HepG2 (cell line): ENCODE measurements around the gene GAPDH. TPM values are rescaled to one million over a fixed set of nuclear protein-coding genes. Genes with fewer than 3 reads are reported as not detected.

ENCODE experiments used
- ATRX ChIP-seq: sonication (generic); formaldehyde crosslinking; IDR thresholded peaks from 2 replicates; pipeline ENCODE4 v1.4.0; 2020; ENCODE audit warnings: missing genetic modification reagents, borderline replicate concordance
- CCDC6 ChIP-seq: sonication (generic); formaldehyde crosslinking; IDR thresholded peaks from 2 replicates; pipeline ENCODE4 v1.8.1; 2022; ENCODE audit warnings: mild to moderate bottlenecking, missing genetic modification reagents, moderate library complexity
- DNMT1 ChIP-seq: sonication (generic); formaldehyde crosslinking; IDR thresholded peaks from 2 replicates; pipeline ENCODE4 v1.5.1; 2020; ENCODE audit warnings: mild to moderate bottlenecking, missing genetic modification reagents
- FOXA3 ChIP-seq: IDR thresholded peaks from 2 replicates; pipeline ENCODE4 v1.6.1; 2016; ENCODE audit warnings: missing genetic modification reagents, missing compliant biosample characterization
- FOXJ3 ChIP-seq: sonication (generic); formaldehyde crosslinking; IDR thresholded peaks from 2 replicates; pipeline ENCODE4 v1.4.0; 2020; ENCODE audit warnings: missing genetic modification reagents, mild to moderate bottlenecking, borderline replicate concordance
- FOXM1 ChIP-seq: sonication (generic); formaldehyde crosslinking; IDR thresholded peaks from 2 replicates; pipeline ENCODE4 v1.5.0; 2020; ENCODE audit warnings: missing genetic modification reagents
- HMG20A ChIP-seq: IDR thresholded peaks from 2 replicates; pipeline ENCODE4 v1.6.1; 2016; ENCODE audit warnings: borderline replicate concordance
- JUN ChIP-seq: sonication (generic); formaldehyde crosslinking; IDR thresholded peaks from 2 replicates; pipeline ENCODE4 v1.4.0; 2020; ENCODE audit warnings: mild to moderate bottlenecking, missing genetic modification reagents
- JUND ChIP-seq: sonication (generic); formaldehyde crosslinking; IDR thresholded peaks from 2 replicates; pipeline ENCODE4 v1.8.0; 2022; ENCODE audit warnings: mild to moderate bottlenecking, missing genetic modification reagents
- MXI1 ChIP-seq: IDR thresholded peaks from 3 replicates; pipeline ENCODE4 v1.6.1; 2012; ENCODE audit warnings: low read depth, low read length, inconsistent platforms, borderline replicate concordance
- NCOA1 ChIP-seq: sonication (generic); formaldehyde crosslinking; IDR thresholded peaks from 2 replicates; pipeline ENCODE4 v1.9.0; 2021; ENCODE audit warnings: missing genetic modification reagents
- PHF5A ChIP-seq: IDR thresholded peaks from one replicate; pipeline ENCODE4 v1.6.1; 2018; ENCODE audit warnings: low read depth, missing genetic modification reagents; ENCODE audit not compliant: unreplicated experiment
- RFX3 ChIP-seq: IDR thresholded peaks from 2 replicates; pipeline ENCODE4 v1.6.1; 2016; ENCODE audit warnings: missing biosample characterization, missing genetic modification reagents
- SNRNP70 ChIP-seq: fragments of 200-400 bp; formaldehyde crosslinking; IDR thresholded peaks from 2 replicates; pipeline ENCODE4 v1.6.1; 2017; ENCODE audit warnings: mild to moderate bottlenecking, low read depth, low read length, moderate library complexity
- U2AF1 ChIP-seq: fragments of 200-400 bp; formaldehyde crosslinking; optimal IDR thresholded peaks from 2 replicates; pipeline ENCODE3; 2017; ENCODE audit warnings: mild to moderate bottlenecking, low read depth, low read length
- ZIK1 ChIP-seq: sonication (generic); formaldehyde crosslinking; IDR thresholded peaks from 2 replicates; pipeline ENCODE4 v1.5.0; 2020; ENCODE audit warnings: mild to moderate bottlenecking, low read depth, missing genetic modification reagents, borderline replicate concordance
- ZNF263 ChIP-seq: sonication (generic); formaldehyde crosslinking; IDR thresholded peaks from 2 replicates; pipeline ENCODE4 v1.4.0; 2020; ENCODE audit warnings: missing genetic modification reagents
- ZNF282 ChIP-seq: fragments of 450-650 bp; IDR thresholded peaks from 2 replicates; pipeline ENCODE4 v1.6.1; 2018; ENCODE audit not compliant: partially characterized antibody
- ZNF468 ChIP-seq: sonication (generic); formaldehyde crosslinking; IDR thresholded peaks from 2 replicates; pipeline ENCODE4 v1.8.0; 2022; ENCODE audit warnings: mild to moderate bottlenecking, moderate library complexity, missing genetic modification reagents
- ZNF619 ChIP-seq: sonication (generic); formaldehyde crosslinking; IDR thresholded peaks from 2 replicates; pipeline ENCODE4 v1.4.0; 2020; ENCODE audit warnings: mild to moderate bottlenecking, missing genetic modification reagents
- ZNF776 ChIP-seq: sonication (generic); formaldehyde crosslinking; IDR thresholded peaks from 2 replicates; pipeline ENCODE4 v1.4.0; 2020; ENCODE audit warnings: mild to moderate bottlenecking, missing genetic modification reagents
- polyA plus RNA-seq, 8 experiments: library from polyadenylated mRNA; depleted of rRNA in 3 of 8; stranded (reverse) in 7 of 8; unstranded in 1 of 8; fragments of >200 nt; fragmentation: Illumina TruSeq in 4 of 8; extraction: Trizol in 4 of 8; gene quantifications; 2 replicates each; pipeline versions ENCODE4 v1.2.1 to v1.2.3, GENCODE V29; 2011 to 2016; ENCODE audit warnings: low read depth in 4 of 8, missing spikeins in 1 of 8, mixed read lengths in 1 of 8; ENCODE audit not compliant: insufficient read depth in 1 of 8
- total RNA-seq, 5 experiments: library from RNA; depleted of rRNA; stranded (reverse); fragments of >200 nt; fragmentation: Illumina TruSeq; extraction: Trizol; gene quantifications; 2 replicates each; pipeline ENCODE4 v1.2.3, GENCODE V29; 2016; ENCODE audit warnings: low read depth in 1 of 5
- TF ChIP-seq, protein P1 (sequence below): sonication (generic); formaldehyde crosslinking; IDR thresholded peaks from 2 replicates; pipeline ENCODE4 v1.4.0; 2020; ENCODE audit warnings: mild to moderate bottlenecking, missing genetic modification reagents
- TF ChIP-seq, protein P2 (sequence below): sonication (generic); formaldehyde crosslinking; IDR thresholded peaks from 2 replicates; pipeline ENCODE4 v1.5.0; 2020; ENCODE audit warnings: mild to moderate bottlenecking, missing genetic modification reagents, borderline replicate concordance
- TF ChIP-seq, protein P3 (sequence below): sonication (generic); formaldehyde crosslinking; IDR thresholded peaks from 2 replicates; pipeline ENCODE4 v1.4.0; 2020; ENCODE audit warnings: mild to moderate bottlenecking, missing genetic modification reagents
- TF ChIP-seq, protein P4 (sequence below): sonication (generic); formaldehyde crosslinking; IDR thresholded peaks from 2 replicates; pipeline ENCODE4 v1.5.1; 2020; ENCODE audit warnings: missing genetic modification reagents, mild to moderate bottlenecking, borderline replicate concordance

The GAPDH gene
- total and polyA plus RNA-seq, 2 of the 13 experiments (the other 11 are each of a cell fraction or from before 2014, with no cell fraction given): 3,038 to 12,722 TPM

DNA sequence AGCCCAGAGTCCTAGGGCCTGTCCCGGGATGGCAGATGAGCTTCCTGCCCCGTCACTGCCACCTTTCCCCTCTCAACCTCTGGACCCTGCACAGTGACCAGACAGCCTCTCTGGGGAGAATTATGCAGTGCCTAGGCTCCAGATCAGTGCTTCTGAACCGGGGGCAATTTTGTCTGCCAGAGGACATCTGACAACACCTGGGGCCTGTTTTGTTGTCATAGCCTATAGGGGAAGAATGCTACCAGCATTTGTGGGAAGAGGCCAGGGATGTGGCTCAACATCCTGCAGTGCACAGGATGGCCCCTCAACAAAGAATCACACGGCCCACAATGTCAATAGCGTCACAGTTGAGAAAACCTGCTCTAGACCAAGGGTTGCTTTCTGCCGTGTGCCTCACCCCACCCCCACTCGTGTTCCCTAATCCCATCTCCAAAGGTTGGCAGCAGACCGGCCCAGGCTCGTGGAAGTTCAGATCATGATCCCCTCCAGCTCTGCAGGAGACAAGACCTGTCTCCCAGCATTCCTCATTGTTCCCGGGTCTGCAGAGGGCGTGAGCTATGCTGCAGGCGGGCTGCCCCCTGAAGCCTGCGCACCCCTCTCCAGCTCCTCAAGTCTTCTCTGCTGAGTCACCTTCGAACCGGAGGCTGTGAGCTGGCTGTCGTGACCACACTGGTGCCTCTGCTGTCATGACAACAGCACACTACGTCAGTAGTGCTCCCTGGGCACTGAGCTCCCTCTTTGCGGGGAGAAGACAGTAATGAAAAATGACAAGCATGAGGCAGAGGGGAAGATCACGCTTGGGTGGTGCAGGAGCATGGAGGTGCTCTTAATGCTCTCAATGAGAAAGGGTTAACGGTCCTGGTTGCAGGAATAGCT, 2.0 kb upstream of the GAPDH start (continued):
- TF ChIP-seq, protein P1, sequence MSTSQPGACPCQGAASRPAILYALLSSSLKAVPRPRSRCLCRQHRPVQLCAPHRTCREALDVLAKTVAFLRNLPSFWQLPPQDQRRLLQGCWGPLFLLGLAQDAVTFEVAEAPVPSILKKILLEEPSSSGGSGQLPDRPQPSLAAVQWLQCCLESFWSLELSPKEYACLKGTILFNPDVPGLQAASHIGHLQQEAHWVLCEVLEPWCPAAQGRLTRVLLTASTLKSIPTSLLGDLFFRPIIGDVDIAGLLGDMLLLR (CRISPR knock-in tag): 0 out of 2 replicates have a peak, but pooled peaks have one; percentile 55
- TF ChIP-seq FOXM1 (CRISPR knock-in tag) (no peak), JUN (CRISPR knock-in tag) (no peak), U2AF1 (no peak), HMG20A (CRISPR knock-in tag) (no peak), ATRX (CRISPR knock-in tag) (no peak), FOXA3 (peak; percentile 76), RFX3 (CRISPR knock-in tag) (peak; percentile 73), MXI1 (peak; percentile 9; the same call in 1 of the 3 replicates), ZNF263 (CRISPR knock-in tag) (peak; percentile 84), PHF5A (CRISPR knock-in tag) (peak; percentile 39), ZNF282 (no peak), DNMT1 (no peak), ZIK1 (CRISPR knock-in tag) (0 out of 2 replicates have a peak, but pooled peaks have one; percentile 40), FOXJ3 (CRISPR knock-in tag) (no peak), NCOA1 (CRISPR knock-in tag) (no peak), JUND (CRISPR knock-in tag) (0 out of 2 replicates have a peak, but pooled peaks have one; percentile 17), ZNF776 (CRISPR knock-in tag) (peak; percentile 80; the same call in 1 of the 2 replicates), ZNF468 (CRISPR knock-in tag) (0 out of 2 replicates have a peak, but pooled peaks have one; percentile 47), ZNF619 (CRISPR knock-in tag) (no peak), SNRNP70 (no peak), CCDC6 (peak; percentile 86)
- TF ChIP-seq, protein P2, sequence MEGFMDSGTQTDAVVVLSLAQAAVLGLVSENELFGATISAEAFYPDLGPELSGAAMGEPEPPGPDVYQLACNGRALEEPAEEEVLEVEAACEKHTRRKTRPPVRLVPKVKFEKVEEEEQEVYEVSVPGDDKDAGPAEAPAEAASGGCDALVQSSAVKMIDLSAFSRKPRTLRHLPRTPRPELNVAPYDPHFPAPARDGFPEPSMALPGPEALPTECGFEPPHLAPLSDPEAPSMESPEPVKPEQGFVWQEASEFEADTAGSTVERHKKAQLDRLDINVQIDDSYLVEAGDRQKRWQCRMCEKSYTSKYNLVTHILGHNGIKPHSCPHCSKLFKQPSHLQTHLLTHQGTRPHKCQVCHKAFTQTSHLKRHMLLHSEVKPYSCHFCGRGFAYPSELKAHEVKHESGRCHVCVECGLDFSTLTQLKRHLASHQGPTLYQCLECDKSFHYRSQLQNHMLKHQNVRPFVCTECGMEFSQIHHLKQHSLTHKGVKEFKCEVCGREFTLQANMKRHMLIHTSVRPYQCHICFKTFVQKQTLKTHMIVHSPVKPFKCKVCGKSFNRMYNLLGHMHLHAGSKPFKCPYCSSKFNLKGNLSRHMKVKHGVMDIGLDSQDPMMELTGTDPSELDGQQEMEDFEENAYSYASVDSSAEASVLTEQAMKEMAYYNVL (CRISPR knock-in tag): 0 out of 2 replicates have a peak, but pooled peaks have one; percentile 77
- TF ChIP-seq, protein P3, sequence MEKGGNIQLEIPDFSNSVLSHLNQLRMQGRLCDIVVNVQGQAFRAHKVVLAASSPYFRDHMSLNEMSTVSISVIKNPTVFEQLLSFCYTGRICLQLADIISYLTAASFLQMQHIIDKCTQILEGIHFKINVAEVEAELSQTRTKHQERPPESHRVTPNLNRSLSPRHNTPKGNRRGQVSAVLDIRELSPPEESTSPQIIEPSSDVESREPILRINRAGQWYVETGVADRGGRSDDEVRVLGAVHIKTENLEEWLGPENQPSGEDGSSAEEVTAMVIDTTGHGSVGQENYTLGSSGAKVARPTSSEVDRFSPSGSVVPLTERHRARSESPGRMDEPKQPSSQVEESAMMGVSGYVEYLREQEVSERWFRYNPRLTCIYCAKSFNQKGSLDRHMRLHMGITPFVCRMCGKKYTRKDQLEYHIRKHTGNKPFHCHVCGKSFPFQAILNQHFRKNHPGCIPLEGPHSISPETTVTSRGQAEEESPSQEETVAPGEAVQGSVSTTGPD: no peak
- TF ChIP-seq, protein P4, sequence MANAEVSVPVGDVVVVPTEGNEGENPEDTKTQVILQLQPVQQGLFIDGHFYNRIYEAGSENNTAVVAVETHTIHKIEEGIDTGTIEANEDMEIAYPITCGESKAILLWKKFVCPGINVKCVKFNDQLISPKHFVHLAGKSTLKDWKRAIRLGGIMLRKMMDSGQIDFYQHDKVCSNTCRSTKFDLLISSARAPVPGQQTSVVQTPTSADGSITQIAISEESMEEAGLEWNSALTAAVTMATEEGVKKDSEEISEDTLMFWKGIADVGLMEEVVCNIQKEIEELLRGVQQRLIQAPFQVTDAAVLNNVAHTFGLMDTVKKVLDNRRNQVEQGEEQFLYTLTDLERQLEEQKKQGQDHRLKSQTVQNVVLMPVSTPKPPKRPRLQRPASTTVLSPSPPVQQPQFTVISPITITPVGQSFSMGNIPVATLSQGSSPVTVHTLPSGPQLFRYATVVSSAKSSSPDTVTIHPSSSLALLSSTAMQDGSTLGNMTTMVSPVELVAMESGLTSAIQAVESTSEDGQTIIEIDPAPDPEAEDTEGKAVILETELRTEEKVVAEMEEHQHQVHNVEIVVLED (CRISPR knock-in tag): peak; percentile 37; the same call in 1 of the 2 replicates
